Posterior cingulate gyrus (tissue), 11 donors: Measurements from ENCODE around the gene KRI1.

ENCODE experiments used
- DNase-seq, 10 donors: peaks; one replicate each; pipeline versions ENCODE4 v3.0.0 to v3.0.0-alpha.2; 2020 to 2021; ENCODE audit warnings: mixed read lengths in 3 of 10
- intact Hi-C: fragments of 100-400 bp; cut with DNase I; formaldehyde crosslinking; loops from one replicate; pipeline ENCODE4 v1.15.1; 2023

The KRI1 gene

DNA sequence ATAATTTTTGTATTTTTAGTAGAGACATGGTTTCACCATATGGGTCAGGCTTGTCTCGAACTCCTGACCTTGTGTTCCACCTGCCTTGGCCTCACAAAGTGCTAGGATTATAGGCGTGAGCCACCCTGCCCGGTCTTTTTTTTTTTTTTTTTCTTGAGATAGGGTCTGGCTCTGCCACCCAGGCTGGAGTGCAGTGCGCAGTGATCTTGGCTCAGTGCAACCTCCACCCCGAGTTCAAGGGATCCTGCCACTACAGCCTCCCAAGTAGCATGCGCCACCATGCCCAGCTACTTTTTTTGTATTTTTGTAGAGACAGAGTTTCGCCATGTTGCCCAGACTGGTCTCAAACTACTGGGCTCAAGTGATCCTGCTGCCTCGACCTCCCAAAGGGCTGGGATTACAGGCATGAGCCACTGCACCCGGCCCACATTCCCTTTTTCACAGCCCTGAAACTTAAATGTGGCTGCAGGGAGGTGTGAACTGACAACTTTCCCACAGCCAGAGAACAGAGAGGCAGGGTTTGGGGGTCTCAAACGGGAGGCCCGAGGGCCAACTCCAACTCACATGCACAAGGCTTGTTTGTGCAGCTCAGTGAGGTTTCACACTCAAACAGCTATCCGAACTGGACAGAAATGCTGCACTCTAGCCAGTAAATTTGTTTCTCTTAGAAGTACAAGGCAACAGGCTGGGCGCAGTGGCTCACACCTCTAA, 44.2 kb downstream of the KRI1 start:
- peak in 1 of 10 donors; percentile 74 for DNase-seq
- intact Hi-C loops: no loop called here

DNA sequence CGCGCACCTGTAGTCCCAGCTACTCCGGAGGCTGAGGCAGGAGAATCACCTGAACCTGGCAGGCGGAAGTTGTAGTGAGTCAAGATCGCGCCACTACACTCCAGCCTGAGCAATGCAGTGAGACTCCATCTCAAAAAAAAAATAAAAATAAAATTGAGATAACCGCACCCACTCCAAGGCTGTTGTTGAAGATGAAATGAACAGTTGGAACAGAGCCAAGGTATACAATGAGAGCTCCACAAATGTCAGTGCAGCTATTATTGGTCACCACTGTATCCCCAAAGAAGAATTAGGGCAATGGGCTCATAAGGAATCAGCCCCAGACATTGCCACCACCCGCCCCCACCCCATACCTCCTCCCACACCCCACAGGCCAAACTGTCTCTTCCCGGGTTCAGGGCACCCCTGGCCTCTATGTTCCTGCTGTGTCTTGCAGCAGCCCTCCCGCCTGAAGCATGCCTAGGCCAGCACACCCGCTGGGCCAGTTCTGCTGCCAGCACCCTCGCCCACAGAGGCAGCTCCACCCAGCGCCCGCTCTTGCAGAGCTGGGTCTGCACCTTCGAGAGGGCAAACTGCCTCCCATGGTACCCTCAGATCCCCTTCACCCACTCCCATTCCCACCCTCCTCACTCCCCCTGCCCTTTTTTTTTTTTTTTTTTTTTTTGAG, 45.0 kb downstream of the KRI1 start:
- intact Hi-C loops: no loop called here
- DNase-seq: no peak

GRCh38 chr19:10519421-10519820, 46.4 kb downstream of the KRI1 start:
- intact Hi-C loops: no loop called here
- DNase-seq: no peak

- intact Hi-C loops: no loop called here
Measured at GRCh38 chr19:10518444-10519361, 47.1 kb downstream of the KRI1 start.

DNA sequence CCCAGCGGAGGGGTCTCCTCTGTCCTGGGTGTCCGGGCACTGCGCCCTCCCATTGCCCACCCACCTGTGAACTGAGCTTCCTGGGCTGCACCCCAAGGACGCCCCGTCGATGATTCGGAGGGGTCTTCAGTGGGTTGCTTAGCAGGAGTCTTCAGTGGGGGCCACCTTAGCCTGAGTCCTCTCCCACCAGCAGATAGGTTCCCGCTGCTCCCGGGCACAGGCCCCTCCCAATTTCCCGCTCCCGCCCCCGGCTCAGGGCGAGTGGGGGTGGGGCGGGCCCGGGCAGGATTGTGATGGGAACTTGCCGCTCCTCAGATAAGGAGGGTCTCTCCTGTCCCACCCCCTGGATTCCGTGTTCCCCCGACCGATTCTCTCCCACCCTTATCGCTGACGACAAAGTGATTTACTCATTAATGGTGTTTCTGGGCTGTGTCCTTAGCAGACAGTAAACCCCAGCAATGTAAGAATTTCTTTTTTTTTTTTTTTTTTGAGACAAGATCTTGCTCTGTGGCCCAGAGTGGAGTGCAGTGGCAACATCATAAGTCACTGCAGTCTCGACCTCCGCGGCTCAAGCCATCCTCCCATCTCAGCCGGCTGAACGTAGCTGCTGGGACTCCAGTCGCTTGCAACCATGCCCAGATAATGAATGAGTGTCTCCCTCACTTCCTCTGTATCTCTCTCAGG, 47.9 kb downstream of the KRI1 start:
- DNase-seq: peak in 7 of 10 donors; percentile 31 to 94 (median 54)
- intact Hi-C loops: no loop called here

More at GRCh38 chr19:10518444-10519361, 47.1 kb downstream of the KRI1 start:
- DNase-seq: peak in 4 of 10 donors; percentile 15 to 88 (median 46)

DNA sequence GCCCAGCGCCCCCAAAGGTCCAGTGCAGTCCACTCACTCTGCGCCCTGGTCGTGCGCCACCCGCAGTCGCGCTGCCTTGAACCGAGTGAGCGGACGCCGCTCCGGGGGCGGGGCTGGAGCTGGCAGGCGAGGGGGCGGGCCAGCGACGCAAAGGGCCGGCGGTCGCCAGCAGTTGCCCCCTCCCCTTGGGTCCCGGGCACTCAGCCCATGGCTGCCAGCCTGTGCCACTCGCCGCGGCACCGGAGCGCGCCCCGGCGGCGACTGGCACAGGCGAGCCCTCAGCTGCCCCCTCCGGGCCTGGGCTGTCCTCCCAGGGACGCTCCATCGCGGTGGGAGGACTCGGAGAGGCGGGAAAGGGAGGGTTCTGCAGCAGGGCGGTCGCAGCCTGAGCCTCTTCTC, 48.5 kb downstream of the KRI1 start, which contains the start of gene S1PR5:
Gene S1PR5, minus strand, starts transcription at position 87 of the 399 bp plus-strand sequence. CDS start 2,436 bp downstream, outside the sequence.
- intact Hi-C loops: no loop called here
- peak; percentile 71 to 98 (median 82) for DNase-seq

GRCh38 chr19:10516671-10517286, 49.0 kb downstream of the KRI1 start:
- intact Hi-C loops: no loop called here
- DNase-seq: no peak

GRCh38 chr19:10516064-10516385, 49.8 kb downstream of the KRI1 start:
- no peak for DNase-seq
- intact Hi-C loops: no loop called here

DNA sequence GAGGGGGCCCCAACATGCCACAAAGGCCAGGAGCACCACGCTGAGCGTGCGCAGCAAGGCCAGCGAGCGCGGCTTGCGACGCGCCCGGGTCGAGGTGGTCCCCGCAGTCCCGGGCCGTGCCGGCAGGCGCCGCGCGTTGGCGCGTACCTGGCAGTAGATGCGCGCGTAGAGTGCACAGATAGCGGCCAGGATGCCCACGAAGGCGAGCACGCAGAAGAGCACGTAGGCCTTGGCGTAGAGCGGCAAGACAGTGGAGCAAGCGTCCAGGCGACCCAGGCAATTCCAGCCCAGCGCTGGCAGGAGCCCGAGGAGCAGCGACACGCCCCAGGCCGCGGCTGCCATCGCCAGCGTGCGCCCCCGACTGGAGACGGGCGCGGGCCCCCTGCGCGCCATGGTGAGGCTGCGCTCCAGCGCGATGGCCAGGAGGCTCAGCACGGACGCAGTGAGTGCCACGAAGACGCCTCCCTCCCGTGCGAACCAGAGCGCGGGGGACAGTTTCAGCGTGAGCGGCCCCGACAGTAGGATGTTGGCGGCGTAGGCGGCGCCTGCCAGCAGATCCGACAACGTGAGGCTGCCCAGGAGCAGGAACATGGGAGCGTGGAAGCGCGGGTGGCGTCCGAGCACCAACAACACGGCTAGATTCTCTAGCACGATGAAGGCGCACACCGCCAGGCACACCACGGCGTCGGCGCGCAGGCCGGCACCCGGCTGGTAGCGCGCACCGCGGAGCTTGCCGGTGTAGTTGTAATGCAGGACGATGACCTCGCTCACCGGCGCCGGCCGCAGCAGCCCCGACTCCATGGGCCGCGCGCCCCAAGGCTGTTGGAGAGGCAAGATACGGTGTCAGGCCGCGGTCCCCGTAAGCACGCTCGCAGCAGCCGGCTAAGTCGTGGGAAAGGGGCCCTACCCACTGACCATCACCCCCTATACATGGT, 51.3 kb downstream of the KRI1 start:
- intact Hi-C loops: no loop called here
- DNase-seq: peak in 2 of 10 donors; percentile 44 to 89

GRCh38 chr19:10513223-10513622, 52.6 kb downstream of the KRI1 start:
- intact Hi-C loops: no loop called here
- no peak for DNase-seq

GRCh38 chr19:10510301-10510802, 55.5 kb downstream of the KRI1 start:
- peak in 2 of 10 donors; percentile 19 to 87 for DNase-seq
- intact Hi-C loops: no loop called here

GRCh38 chr19:10508707-10509106, 57.1 kb downstream of the KRI1 start:
- intact Hi-C loops: loop anchor here (10.0 kb wide), 1 partner anchor 146 kb away; the partner anchor contains the start of gene ILF3
- no peak for DNase-seq

- intact Hi-C loops: loop anchor here (10.0 kb wide), 1 partner anchor 147 kb away; the partner anchor contains the start of gene ILF3
- DNase-seq: no peak
Measured at GRCh38 chr19:10508036-10508435, 57.8 kb downstream of the KRI1 start.

DNA sequence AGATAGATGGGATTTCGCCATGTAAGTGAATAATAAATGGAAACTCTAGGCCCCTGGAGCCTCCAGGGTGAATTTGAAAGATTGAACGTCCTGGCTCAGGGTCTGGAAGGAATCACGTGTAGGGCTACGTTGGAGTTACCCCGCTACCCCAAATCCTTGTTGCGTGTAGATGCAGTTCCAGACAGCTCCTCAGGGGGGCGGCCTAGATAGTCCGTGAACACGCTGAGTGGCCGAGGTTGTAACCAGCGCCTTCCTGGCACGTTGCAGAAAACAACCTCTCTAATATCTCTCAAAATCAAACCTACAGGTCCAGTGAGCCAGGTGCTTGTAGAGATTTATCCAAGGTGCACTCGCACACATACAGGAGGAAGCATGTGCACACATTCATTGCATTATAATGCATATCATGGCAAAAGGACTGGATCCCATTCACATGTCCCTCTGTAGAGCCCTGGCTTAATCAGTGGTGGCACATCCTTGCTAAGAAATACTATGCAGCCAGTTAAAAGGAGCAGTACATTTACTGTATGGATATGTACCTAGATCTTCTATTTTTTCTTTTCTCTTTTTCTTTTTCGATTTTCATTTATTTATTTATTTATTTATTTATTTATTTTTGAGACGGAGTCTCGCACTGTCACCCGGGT, 60.1 kb downstream of the KRI1 start:
- intact Hi-C loops: loop anchor here (10.0 kb wide), 1 partner anchor 149 kb away; the partner anchor contains the start of gene ILF3
- DNase-seq: peak in 8 of 10 donors; percentile 34 to 94 (median 69)
